HEK293T (cell line): Measurements from ENCODE around the gene DAD1.

Experiments used
- FOXK2 ChIP-seq: fragments of 450-650 bp; IDR thresholded peaks from 2 replicates; pipeline ENCODE4 v1.6.1; 2016; ENCODE audit warnings: mild to moderate bottlenecking
- FOXM1 ChIP-seq: fragments of 450-650 bp; IDR thresholded peaks from 2 replicates; pipeline ENCODE4 v1.6.1; 2017; ENCODE audit warnings: mild to moderate bottlenecking, borderline replicate concordance
- L3MBTL2 ChIP-seq: fragments of 450-650 bp; conservative IDR thresholded peaks from 2 replicates; pipeline ENCODE4 v1.6.1; 2016; ENCODE audit warnings: mild to moderate bottlenecking
- NFRKB ChIP-seq: fragments of 450-650 bp; IDR thresholded peaks from 2 replicates; pipeline ENCODE4 v1.6.1; 2016; ENCODE audit warnings: mild to moderate bottlenecking, moderate library complexity
- SP1 ChIP-seq: fragments of 450-650 bp; IDR thresholded peaks from 2 replicates; pipeline ENCODE4 v1.6.1; 2017
- SUZ12 ChIP-seq: fragments of 450-650 bp; IDR thresholded peaks from 2 replicates; pipeline ENCODE4 v1.6.1; 2016; ENCODE audit warnings: mild to moderate bottlenecking
- TARDBP ChIP-seq: fragments of 450-650 bp; IDR thresholded peaks from 2 replicates; pipeline ENCODE4 v1.6.1; 2016
- ZNF384 ChIP-seq: fragments of 450-650 bp; IDR thresholded peaks from 2 replicates; pipeline ENCODE4 v1.6.1; 2016

- TF ChIP-seq ZNF384 (no peak), FOXM1 (no peak), FOXK2 (no peak), NFRKB (no peak), SP1 (no peak), L3MBTL2 (no peak), SUZ12 (no peak), TARDBP (no peak)
These were observed 4.6 kb upstream of the DAD1 start for GRCh38 chr14:22593601-22594000.
